Gastroesophageal sphincter (tissue), 3 donors: ENCODE results near the gene RAB8A.

ENCODE experiments used
- EP300 ChIP-seq: sonication (generic); formaldehyde crosslinking; IDR thresholded peaks from one replicate; pipeline ENCODE4 v1.6.1; 2017; ENCODE audit warnings: antibody characterized with exemption, mild to moderate bottlenecking
- POLR2A ChIP-seq, 2 donors: fragments of 450-650 bp; IDR thresholded peaks; one replicate each; pipeline ENCODE4 v1.6.1; 2017; ENCODE audit warnings: antibody characterized with exemption in 2 of 2, mild to moderate bottlenecking in 2 of 2, moderate library complexity in 1 of 2
- POLR2AphosphoS5 ChIP-seq: sonication (generic); formaldehyde crosslinking; IDR thresholded peaks from one replicate; pipeline ENCODE4 v1.6.1; 2017; ENCODE audit warnings: antibody characterized with exemption
- TF ChIP-seq, protein P1 (sequence below), 4 experiments: fragments of 200-600 bp in 2 of 4; fragments of 450-650 bp in 2 of 4; sonication (generic) in 1 of 4; IDR thresholded peaks; one replicate each; pipeline ENCODE4 v1.5.1; 2017 to 2019; ENCODE audit warnings: antibody characterized with exemption in 4 of 4, mild to moderate bottlenecking in 2 of 4, moderate library complexity in 2 of 4

DNA sequence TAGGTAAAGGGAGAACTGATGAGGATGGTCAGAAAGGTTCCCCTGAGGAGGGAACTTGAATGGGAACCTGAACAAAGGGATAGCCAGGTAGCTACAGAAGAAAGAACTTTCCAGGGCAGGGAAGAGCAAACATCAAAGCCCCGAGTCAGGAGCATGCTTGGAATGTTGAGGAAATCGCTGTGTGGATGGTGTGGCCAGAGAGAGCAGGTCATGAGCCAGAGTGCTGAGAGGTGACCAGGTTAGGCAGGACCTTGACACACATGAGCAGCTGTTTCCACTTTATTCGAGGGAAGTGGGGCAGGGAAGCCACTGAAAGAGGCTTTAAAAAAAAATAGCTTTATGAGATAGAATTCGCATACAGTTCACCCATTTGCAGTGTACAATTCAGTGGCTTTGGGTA, 4.4 kb downstream of the RAB8A start:
- TF ChIP-seq, protein P1, sequence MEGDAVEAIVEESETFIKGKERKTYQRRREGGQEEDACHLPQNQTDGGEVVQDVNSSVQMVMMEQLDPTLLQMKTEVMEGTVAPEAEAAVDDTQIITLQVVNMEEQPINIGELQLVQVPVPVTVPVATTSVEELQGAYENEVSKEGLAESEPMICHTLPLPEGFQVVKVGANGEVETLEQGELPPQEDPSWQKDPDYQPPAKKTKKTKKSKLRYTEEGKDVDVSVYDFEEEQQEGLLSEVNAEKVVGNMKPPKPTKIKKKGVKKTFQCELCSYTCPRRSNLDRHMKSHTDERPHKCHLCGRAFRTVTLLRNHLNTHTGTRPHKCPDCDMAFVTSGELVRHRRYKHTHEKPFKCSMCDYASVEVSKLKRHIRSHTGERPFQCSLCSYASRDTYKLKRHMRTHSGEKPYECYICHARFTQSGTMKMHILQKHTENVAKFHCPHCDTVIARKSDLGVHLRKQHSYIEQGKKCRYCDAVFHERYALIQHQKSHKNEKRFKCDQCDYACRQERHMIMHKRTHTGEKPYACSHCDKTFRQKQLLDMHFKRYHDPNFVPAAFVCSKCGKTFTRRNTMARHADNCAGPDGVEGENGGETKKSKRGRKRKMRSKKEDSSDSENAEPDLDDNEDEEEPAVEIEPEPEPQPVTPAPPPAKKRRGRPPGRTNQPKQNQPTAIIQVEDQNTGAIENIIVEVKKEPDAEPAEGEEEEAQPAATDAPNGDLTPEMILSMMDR (IDR thresholded peaks at IDR 0.05): no peak
- TF ChIP-seq EP300: no peak
- no peak for TF ChIP-seq POLR2A (IDR thresholded peaks at IDR 0.05)
- no peak for TF ChIP-seq POLR2AphosphoS5
